ENCODE measurements around the gene SLC2A3.

GRCh38 chr12:7984900-7985299 lies 48.9 kb upstream of the SLC2A3 start:
- no peak for TF ChIP-seq CTCF (IDR thresholded peaks at IDR 0.05)
- TF ChIP-seq POLR2A (IDR thresholded peaks at IDR 0.05): no peak
